H1 (cell line): ENCODE data around the gene ZBTB18. TPM values are rescaled to one million over a fixed set of nuclear protein-coding genes. Genes with fewer than 3 reads are reported as not detected.

Experiments used
- CTCF ChIA-PET: fragments of 300-600 bp; sonication (Branson Sonifier 250); formaldehyde crosslinking; loops from one replicate; lab custom pipeline; 2021; ENCODE audit not compliant: partially characterized antibody; lab: Charles Lee
- POLR2A ChIA-PET: fragments of 300-600 bp; sonication (Branson Sonifier 250); formaldehyde crosslinking; loops from one replicate; lab custom pipeline; 2021; ENCODE audit warnings: inconsistent platforms; ENCODE audit not compliant: partially characterized antibody; lab: Charles Lee
- DNase-seq, 2 experiments: peaks; one replicate each; pipeline versions ENCODE4 v3.0.0 to v3.0.0-alpha.2; 2010 to 2022; ENCODE audit warnings: low spot score in 2 of 2, low read depth in 1 of 2, mixed read lengths in 1 of 2
- FAIRE-seq: peaks from 2 replicates; lab custom pipeline; 2011; peaks lifted over from hg19 to GRCh38; lab: Jason Lieb, UNC
- H2AFZ ChIP-seq: 2 replicates; pipeline ENCODE4 v1.8.1; 2012; ENCODE audit warnings: low read length, inconsistent platforms
- H2AK5ac ChIP-seq: 2 replicates; pipeline ENCODE4 v1.6.1; 2013; ENCODE audit warnings: low read depth, low read length
- H2BK120ac ChIP-seq: replicated peaks from 2 replicates; pipeline ENCODE3; 2013; ENCODE audit warnings: low read depth, low read length, inconsistent platforms
- H2BK12ac ChIP-seq: 2 replicates; pipeline ENCODE4 v1.6.1; 2013; ENCODE audit warnings: low read depth, low read length
- H2BK15ac ChIP-seq: 2 replicates; pipeline ENCODE4 v1.6.1; 2013; ENCODE audit warnings: low read length
- H2BK20ac ChIP-seq: 2 replicates; pipeline ENCODE4 v1.6.1; 2013; ENCODE audit warnings: low read length
- H2BK5ac ChIP-seq: 2 replicates; pipeline ENCODE4 v1.6.1; 2013; ENCODE audit warnings: low read depth, low read length
- H3K14ac ChIP-seq: 2 replicates; pipeline ENCODE4 v1.6.1; 2013; ENCODE audit warnings: inconsistent platforms; ENCODE audit not compliant: insufficient read length
- H3K18ac ChIP-seq: 2 replicates; pipeline ENCODE4 v1.6.1; 2013; ENCODE audit warnings: low read length; ENCODE audit errors: extremely low read depth
- H3K23ac ChIP-seq: 2 replicates; pipeline ENCODE4 v1.6.1; 2013; ENCODE audit warnings: inconsistent platforms; ENCODE audit not compliant: insufficient read length
- H3K23me2 ChIP-seq: 2 replicates; pipeline ENCODE4 v1.6.1; 2013; ENCODE audit warnings: low read depth, low read length
- H3K27ac ChIP-seq: 2 replicates; pipeline ENCODE4 v1.6.1; 2011; ENCODE audit warnings: low read depth, low read length, inconsistent platforms
- H3K27me3 ChIP-seq, 4 experiments: replicated peaks in 1 of 4; 1 replicate in 1 of 4; 2 replicates in 3 of 4; pipeline versions ENCODE4 v1.6.1 to v1.8.1; 2011 to 2013; ENCODE audit warnings: low read length in 3 of 4, mild to moderate bottlenecking in 3 of 4, inconsistent platforms in 2 of 4, mixed read lengths in 2 of 4, moderate library complexity in 1 of 4; ENCODE audit not compliant: control insufficient read depth in 3 of 4, insufficient read depth in 3 of 4; ENCODE audit errors: extremely low read depth in 1 of 4
- H3K36me3 ChIP-seq, 4 experiments: 2 replicates each; pipeline versions ENCODE4 v1.6.1 to v1.8.1; 2011 to 2013; ENCODE audit warnings: mild to moderate bottlenecking in 4 of 4, low read length in 3 of 4, moderate library complexity in 2 of 4, control low read depth in 1 of 4, inconsistent platforms in 1 of 4; ENCODE audit not compliant: insufficient read depth in 4 of 4, control insufficient read depth in 2 of 4
- H3K4ac ChIP-seq: replicated peaks from 2 replicates; pipeline ENCODE3; 2013; ENCODE audit warnings: low read length, low read depth, mixed read lengths, inconsistent platforms; ENCODE audit not compliant: insufficient read length
- H3K4me1 ChIP-seq, 4 experiments: replicated peaks in 1 of 4; 1 replicate in 1 of 4; 2 replicates in 3 of 4; pipeline versions ENCODE4 v1.6.1 to v1.8.1; 2011 to 2013; ENCODE audit warnings: low read length in 3 of 4, inconsistent platforms in 2 of 4, mixed read lengths in 1 of 4; ENCODE audit not compliant: insufficient read depth in 4 of 4, control insufficient read depth in 3 of 4
- H3K4me2 ChIP-seq, 2 experiments: 2 replicates each; pipeline versions ENCODE4 v1.6.1 to v1.8.1; 2011 to 2013; ENCODE audit warnings: low read depth in 2 of 2, low read length in 2 of 2, control low read depth in 1 of 2, inconsistent platforms in 1 of 2, mild to moderate bottlenecking in 1 of 2; ENCODE audit not compliant: insufficient read depth in 1 of 2
- H3K4me3 ChIP-seq, 4 experiments: fragments of 200-600, 300-600 bp in 1 of 4; sonication (generic), shearing (Covaris generic), sonication (Bioruptor Twin) in 1 of 4; 2 replicates each; pipeline versions ENCODE4 v1.5.1 to v1.8.1; 2011 to 2016; ENCODE audit warnings: low read length in 4 of 4, low read depth in 3 of 4, control low read depth in 2 of 4, inconsistent platforms in 2 of 4, mild to moderate bottlenecking in 2 of 4, mixed read lengths in 1 of 4, moderate library complexity in 1 of 4; ENCODE audit not compliant: insufficient read depth in 2 of 4; ENCODE audit errors: extremely low read depth in 1 of 4
- H3K56ac ChIP-seq: replicated peaks from 2 replicates; pipeline ENCODE3; 2013; ENCODE audit warnings: low read depth, mild to moderate bottlenecking, mixed read lengths, low read length, inconsistent platforms; ENCODE audit not compliant: insufficient read length
- H3K79me1 ChIP-seq: 2 replicates; pipeline ENCODE4 v1.6.1; 2013; ENCODE audit warnings: low read depth, low read length, control low read depth
- H3K79me2 ChIP-seq, 2 experiments: 2 replicates each; pipeline versions ENCODE4 v1.6.1 to v1.8.1; 2012 to 2013; ENCODE audit warnings: low read length in 2 of 2, mild to moderate bottlenecking in 2 of 2, inconsistent platforms in 1 of 2; ENCODE audit not compliant: insufficient read depth in 2 of 2, control insufficient read depth in 1 of 2
- H3K9ac ChIP-seq, 4 experiments: replicated peaks in 1 of 4; 1 replicate in 1 of 4; 2 replicates in 3 of 4; pipeline versions ENCODE4 v1.6.1 to v1.8.1; 2011 to 2013; ENCODE audit warnings: low read depth in 3 of 4, low read length in 3 of 4, control low read depth in 2 of 4, mild to moderate bottlenecking in 2 of 4, moderate library complexity in 2 of 4, inconsistent platforms in 1 of 4; ENCODE audit errors: extremely low read depth in 1 of 4
- H3K9me3 ChIP-seq, 2 experiments: 2 replicates each; pipeline versions ENCODE4 v1.6.1 to v1.8.1; 2012 to 2013; ENCODE audit warnings: mild to moderate bottlenecking in 2 of 2, moderate library complexity in 2 of 2, control low read depth in 1 of 2, inconsistent platforms in 1 of 2, low read depth in 1 of 2, low read length in 1 of 2, mixed read lengths in 1 of 2; ENCODE audit not compliant: insufficient read depth in 2 of 2
- H4K20me1 ChIP-seq, 2 experiments: replicated peaks in 1 of 2; 2 replicates each; pipeline versions ENCODE3 to v1.8.1; 2011 to 2013; ENCODE audit warnings: inconsistent platforms in 2 of 2, low read length in 2 of 2, mild to moderate bottlenecking in 1 of 2; ENCODE audit not compliant: insufficient read depth in 2 of 2, control insufficient read depth in 1 of 2
- H4K5ac ChIP-seq: 2 replicates; pipeline ENCODE4 v1.6.1; 2013; ENCODE audit warnings: low read length, low read depth, mixed read lengths, inconsistent platforms; ENCODE audit not compliant: insufficient read length
- H4K8ac ChIP-seq: 2 replicates; pipeline ENCODE4 v1.8.0; 2013; ENCODE audit warnings: mild to moderate bottlenecking, moderate library complexity, low read length, inconsistent platforms; ENCODE audit not compliant: insufficient read depth; ENCODE audit errors: extremely low read depth
- H4K91ac ChIP-seq: replicated peaks from 2 replicates; pipeline ENCODE3; 2013; ENCODE audit warnings: low read length, mixed read lengths, inconsistent platforms; ENCODE audit not compliant: insufficient read length
- BACH1 ChIP-seq: IDR thresholded peaks from 2 replicates; pipeline ENCODE4 v1.6.1; 2012; ENCODE audit warnings: low read length, improper control_type of control experiment
- EP300 ChIP-seq, 2 experiments: IDR thresholded peaks; 1 replicate in 1 of 2; 2 replicates in 1 of 2; pipeline ENCODE4 v1.6.1; 2011 to 2012; ENCODE audit warnings: low read depth in 2 of 2, low read length in 2 of 2, mild to moderate bottlenecking in 2 of 2, borderline replicate concordance in 1 of 2, inconsistent platforms in 1 of 2, moderate library complexity in 1 of 2
- GABPA ChIP-seq: IDR thresholded peaks from 2 replicates; pipeline ENCODE4 v1.6.1; 2011; ENCODE audit warnings: mild to moderate bottlenecking, low read length, moderate library complexity, borderline replicate concordance; ENCODE audit not compliant: insufficient read depth
- KDM5A ChIP-seq: fragments of 200-600 bp; IDR thresholded peaks from 2 replicates; pipeline ENCODE4 v1.7.1; 2012; ENCODE audit warnings: mild to moderate bottlenecking, low read length, inconsistent platforms, mixed read lengths
- MAFK ChIP-seq: IDR thresholded peaks from 2 replicates; pipeline ENCODE4 v1.6.1; 2012; ENCODE audit warnings: low read depth, mild to moderate bottlenecking, improper control_type of control experiment, low read length
- NANOG ChIP-seq: IDR thresholded peaks from 2 replicates; pipeline ENCODE4 v1.6.1; 2011; ENCODE audit warnings: low read length, low read depth, mild to moderate bottlenecking, inconsistent platforms; ENCODE audit not compliant: insufficient read depth, poor library complexity, severe bottlenecking
- RXRA ChIP-seq: IDR thresholded peaks from 2 replicates; pipeline ENCODE4 v1.6.1; 2011; ENCODE audit warnings: low read depth, mild to moderate bottlenecking, low read length, moderate library complexity; ENCODE audit not compliant: insufficient read depth
- TCF12 ChIP-seq: IDR thresholded peaks from 2 replicates; pipeline ENCODE4 v1.6.1; 2011; ENCODE audit warnings: low read depth, mild to moderate bottlenecking, low read length
- WGBS, 2 experiments: shearing (Covaris generic) in 1 of 2; methylation state at CpG; one replicate each; pipeline versions ENCODE4 v1.1.6 to v1.1.7; 2013 to 2015; ENCODE audit warnings: low lambda C conversion rate in 2 of 2, mixed read lengths in 2 of 2, inconsistent platforms in 1 of 2, low coverage in 1 of 2, missing lambda C conversion rate in 1 of 2; ENCODE audit not compliant: insufficient replicate concordance in 2 of 2, insufficient coverage in 1 of 2, insufficient read length in 1 of 2; ENCODE audit errors: extremely low coverage in 1 of 2, missing lambda C conversion rate in 1 of 2; 5-methylcytosine and 5-hydroxymethylcytosine counted together
- polyA plus RNA-seq, 7 experiments: library from polyadenylated mRNA; depleted of rRNA in 3 of 7; stranded (reverse) in 5 of 7; unstranded in 2 of 7; fragments of >200 nt in 5 of 7; fragments of 200-250 nt in 2 of 7; gene quantifications; 1 replicate in 5 of 7; 2 replicates in 1 of 7; 4 replicates in 1 of 7; pipeline versions ENCODE4 v1.2.1 to v1.2.3, GENCODE V29; 2011 to 2013; ENCODE audit warnings: missing spikeins in 2 of 7, mixed read lengths in 2 of 7
- total RNA-seq: library from RNA; stranded (reverse); fragmentation: NEBNext Ultra II Directional; extraction: Animal tissue kit (Norgen Biotek cat#: 25700); gene quantifications from 2 replicates; pipeline ENCODE4 v1.2.1, GENCODE V29; 2021

Gene ZBTB18
- total and polyA plus RNA-seq, 2 of the 8 experiments (the other 6 are each of a cell fraction or from before 2014, with no cell fraction given): 8.5 to 14.4 TPM

DNA sequence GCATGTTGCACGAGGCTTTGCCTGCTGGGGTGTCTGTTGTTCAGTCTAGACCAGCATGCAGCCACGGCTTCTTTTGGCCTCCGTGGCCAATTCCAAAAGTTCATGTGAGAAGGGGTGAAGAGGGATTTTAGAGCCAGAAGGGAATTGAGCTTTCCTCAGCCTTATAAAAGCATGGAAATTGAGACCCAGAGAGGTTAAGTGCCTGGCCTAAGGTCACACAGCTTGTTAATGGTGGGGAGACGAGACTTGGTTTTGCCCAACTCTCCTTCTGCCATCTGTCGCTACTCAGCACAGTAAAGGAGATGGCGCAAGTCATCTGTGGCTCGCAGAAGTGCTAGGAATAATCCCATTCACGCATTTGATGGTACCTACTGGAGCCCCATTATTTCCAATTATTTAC lies 25.7 kb downstream of the ZBTB18 start:
- H3K4me2 ChIP-seq: no peak overlapping the region
- TF ChIP-seq RXRA (no peak), GABPA (no peak), KDM5A (no peak), EP300 (IDR thresholded peaks at IDR 0.05; ENCODE audit: borderline replicate concordance in 1 of 2, low read depth in 2 of 2, low read length in 2 of 2) (no peak), BACH1 (no peak), TCF12 (no peak), NANOG (no peak), MAFK (no peak)
- TF ChIP-seq, all 59 proteins: peak for 0
- Histone ChIP-seq H2AK5ac (no peak overlapping the region), H2BK20ac (no peak overlapping the region), H2BK5ac (no peak overlapping the region), H3K23me2 (0 out of 2 replicates have a peak, but pooled peaks cover 3% of the 10 kb centered on the region), H3K4ac (no peak overlapping the region), H4K20me1 (no peaks in the 10 kb centered on the region), H3K79me1 (no peaks in the 10 kb centered on the region), H3K27ac (no peak overlapping the region), H4K91ac (no peak overlapping the region), H3K56ac (no peak overlapping the region), H4K5ac (no peak overlapping the region), H2BK15ac (no peak overlapping the region), H2BK120ac (no peak overlapping the region), H3K36me3 (no peaks in the 10 kb centered on the region), H2BK12ac (no peak overlapping the region), H3K27me3 (peaks cover 0 to 2% (median 0%) of the 10 kb centered on the region in 4 experiments; a peak in 1 of 7 replicates), H3K4me1 (peaks cover 0 to 6% (median 4%) of the 10 kb centered on the region in 4 experiments; a peak in 5 of 7 replicates), H3K14ac (no peak overlapping the region), H3K9ac (no peak overlapping the region), H3K4me3 (no peak overlapping the region), H3K23ac (no peak overlapping the region), H3K18ac (no peak overlapping the region), H4K8ac (no peak overlapping the region), H3K79me2 (no peaks in the 10 kb centered on the region), H2AFZ (no peak overlapping the region), H3K9me3 (no peaks in the 10 kb centered on the region)
- CTCF ChIA-PET: interaction anchor here (0.9 to 1.3 kb wide), 2 partner anchors 67 to 196 kb away, joined by 3 to 4 read pairs; no protein-coding TSS in a partner anchor
- POLR2A ChIA-PET: no interaction called here
- FAIRE-seq: no peak
- DNase-seq: no peak
- 87% methylated on average over 7 of the region's 8 CpGs; no CpG with 5 or more reads in 1 of the 2 experiments for WGBS, 2 experiments
